ENCODE measurements around the gene ERBB2. TPM values are rescaled to one million over a fixed set of nuclear protein-coding genes. Genes with fewer than 3 reads are reported as not detected.

ERBB2 gene
- total and polyA plus RNA-seq, 2 of the 13 experiments (the other 11 are each of a cell fraction or from before 2014, with no cell fraction given) = 57.7 to 64.1 TPM

GRCh38 chr17:39701784-39702422 lies 2.0 kb downstream of the ERBB2 start (continued):
- no peak for TF ChIP-seq SMARCC2 (IDR thresholded peaks at IDR 0.05)
- TF ChIP-seq ZNF230 (CRISPR knock-in tag; IDR thresholded peaks at IDR 0.05) = no peak
- no peak for TF ChIP-seq FOXA3 (CRISPR knock-in tag; IDR thresholded peaks at IDR 0.05)
- TF ChIP-seq NONO (IDR thresholded peaks at IDR 0.05) = no peak
- TF ChIP-seq NONO (CRISPR knock-in tag; conservative IDR thresholded peaks at IDR 0.05) = no peak
- TF ChIP-seq SSRP1 (CRISPR knock-in tag; IDR thresholded peaks at IDR 0.05) = no peak
- TF ChIP-seq, protein P1, sequence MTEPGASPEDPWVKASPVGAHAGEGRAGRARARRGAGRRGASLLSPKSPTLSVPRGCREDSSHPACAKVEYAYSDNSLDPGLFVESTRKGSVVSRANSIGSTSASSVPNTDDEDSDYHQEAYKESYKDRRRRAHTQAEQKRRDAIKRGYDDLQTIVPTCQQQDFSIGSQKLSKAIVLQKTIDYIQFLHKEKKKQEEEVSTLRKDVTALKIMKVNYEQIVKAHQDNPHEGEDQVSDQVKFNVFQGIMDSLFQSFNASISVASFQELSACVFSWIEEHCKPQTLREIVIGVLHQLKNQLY (CRISPR knock-in tag; IDR thresholded peaks at IDR 0.05) = no peak
- TF ChIP-seq ZMYM3 (CRISPR knock-in tag; IDR thresholded peaks at IDR 0.05) = 0 out of 2 replicates have a peak, but pooled peaks have one; percentile 32
- no peak for TF ChIP-seq CCAR2 (optimal IDR thresholded peaks at IDR 0.05; ENCODE audit: low read depth, low read length)
- TF ChIP-seq HIVEP1 (CRISPR knock-in tag; IDR thresholded peaks at IDR 0.05) = peak; percentile 50; the same call in 1 of the 2 replicates
- peak; percentile 49; the same call in 1 of the 2 replicates for TF ChIP-seq SIN3A (IDR thresholded peaks at IDR 0.05; ENCODE audit: borderline replicate concordance, low read depth, low read length)
- 0 out of 2 replicates have a peak, but pooled peaks have one; percentile 57 for TF ChIP-seq MTF2 (CRISPR knock-in tag; IDR thresholded peaks at IDR 0.05; ENCODE audit: borderline replicate concordance)
- TF ChIP-seq, protein P2, sequence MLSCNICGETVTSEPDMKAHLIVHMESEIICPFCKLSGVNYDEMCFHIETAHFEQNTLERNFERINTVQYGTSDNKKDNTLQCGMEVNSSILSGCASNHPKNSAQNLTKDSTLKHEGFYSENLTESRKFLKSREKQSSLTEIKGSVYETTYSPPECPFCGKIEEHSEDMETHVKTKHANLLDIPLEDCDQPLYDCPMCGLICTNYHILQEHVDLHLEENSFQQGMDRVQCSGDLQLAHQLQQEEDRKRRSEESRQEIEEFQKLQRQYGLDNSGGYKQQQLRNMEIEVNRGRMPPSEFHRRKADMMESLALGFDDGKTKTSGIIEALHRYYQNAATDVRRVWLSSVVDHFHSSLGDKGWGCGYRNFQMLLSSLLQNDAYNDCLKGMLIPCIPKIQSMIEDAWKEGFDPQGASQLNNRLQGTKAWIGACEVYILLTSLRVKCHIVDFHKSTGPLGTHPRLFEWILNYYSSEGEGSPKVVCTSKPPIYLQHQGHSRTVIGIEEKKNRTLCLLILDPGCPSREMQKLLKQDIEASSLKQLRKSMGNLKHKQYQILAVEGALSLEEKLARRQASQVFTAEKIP (CRISPR knock-in tag; IDR thresholded peaks at IDR 0.05; ENCODE audit: borderline replicate concordance) = no peak
- TF ChIP-seq NRL (CRISPR knock-in tag; IDR thresholded peaks at IDR 0.05; ENCODE audit: borderline replicate concordance) = peak; percentile 24; the same call in 1 of the 2 replicates
- 0 out of 2 replicates have a peak, but pooled peaks have one; percentile 39 for TF ChIP-seq ZNF333 (CRISPR knock-in tag; IDR thresholded peaks at IDR 0.05; ENCODE audit: borderline replicate concordance)
- 0 out of 2 replicates have a peak, but pooled peaks have one; percentile 22 for TF ChIP-seq ZNF235 (CRISPR knock-in tag; IDR thresholded peaks at IDR 0.05; ENCODE audit: borderline replicate concordance)
- no peak for TF ChIP-seq POLR2AphosphoS2 (IDR thresholded peaks at IDR 0.05; ENCODE audit: low read depth, low read length)
- TF ChIP-seq, protein P3, sequence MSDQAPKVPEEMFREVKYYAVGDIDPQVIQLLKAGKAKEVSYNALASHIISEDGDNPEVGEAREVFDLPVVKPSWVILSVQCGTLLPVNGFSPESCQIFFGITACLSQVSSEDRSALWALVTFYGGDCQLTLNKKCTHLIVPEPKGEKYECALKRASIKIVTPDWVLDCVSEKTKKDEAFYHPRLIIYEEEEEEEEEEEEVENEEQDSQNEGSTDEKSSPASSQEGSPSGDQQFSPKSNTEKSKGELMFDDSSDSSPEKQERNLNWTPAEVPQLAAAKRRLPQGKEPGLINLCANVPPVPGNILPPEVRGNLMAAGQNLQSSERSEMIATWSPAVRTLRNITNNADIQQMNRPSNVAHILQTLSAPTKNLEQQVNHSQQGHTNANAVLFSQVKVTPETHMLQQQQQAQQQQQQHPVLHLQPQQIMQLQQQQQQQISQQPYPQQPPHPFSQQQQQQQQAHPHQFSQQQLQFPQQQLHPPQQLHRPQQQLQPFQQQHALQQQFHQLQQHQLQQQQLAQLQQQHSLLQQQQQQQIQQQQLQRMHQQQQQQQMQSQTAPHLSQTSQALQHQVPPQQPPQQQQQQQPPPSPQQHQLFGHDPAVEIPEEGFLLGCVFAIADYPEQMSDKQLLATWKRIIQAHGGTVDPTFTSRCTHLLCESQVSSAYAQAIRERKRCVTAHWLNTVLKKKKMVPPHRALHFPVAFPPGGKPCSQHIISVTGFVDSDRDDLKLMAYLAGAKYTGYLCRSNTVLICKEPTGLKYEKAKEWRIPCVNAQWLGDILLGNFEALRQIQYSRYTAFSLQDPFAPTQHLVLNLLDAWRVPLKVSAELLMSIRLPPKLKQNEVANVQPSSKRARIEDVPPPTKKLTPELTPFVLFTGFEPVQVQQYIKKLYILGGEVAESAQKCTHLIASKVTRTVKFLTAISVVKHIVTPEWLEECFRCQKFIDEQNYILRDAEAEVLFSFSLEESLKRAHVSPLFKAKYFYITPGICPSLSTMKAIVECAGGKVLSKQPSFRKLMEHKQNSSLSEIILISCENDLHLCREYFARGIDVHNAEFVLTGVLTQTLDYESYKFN (CRISPR knock-in tag; conservative IDR thresholded peaks at IDR 0.05) = 0 out of 2 replicates have a peak, but pooled peaks have one; percentile 7
- TF ChIP-seq TAF15 (IDR thresholded peaks at IDR 0.05; ENCODE audit: low read depth, low read length, poor library complexity, severe bottlenecking) = no peak
- peak; percentile 44; the same call in 1 of the 2 replicates for TF ChIP-seq ZMAT3 (CRISPR knock-in tag; conservative IDR thresholded peaks at IDR 0.05)
- TF ChIP-seq, protein P4, sequence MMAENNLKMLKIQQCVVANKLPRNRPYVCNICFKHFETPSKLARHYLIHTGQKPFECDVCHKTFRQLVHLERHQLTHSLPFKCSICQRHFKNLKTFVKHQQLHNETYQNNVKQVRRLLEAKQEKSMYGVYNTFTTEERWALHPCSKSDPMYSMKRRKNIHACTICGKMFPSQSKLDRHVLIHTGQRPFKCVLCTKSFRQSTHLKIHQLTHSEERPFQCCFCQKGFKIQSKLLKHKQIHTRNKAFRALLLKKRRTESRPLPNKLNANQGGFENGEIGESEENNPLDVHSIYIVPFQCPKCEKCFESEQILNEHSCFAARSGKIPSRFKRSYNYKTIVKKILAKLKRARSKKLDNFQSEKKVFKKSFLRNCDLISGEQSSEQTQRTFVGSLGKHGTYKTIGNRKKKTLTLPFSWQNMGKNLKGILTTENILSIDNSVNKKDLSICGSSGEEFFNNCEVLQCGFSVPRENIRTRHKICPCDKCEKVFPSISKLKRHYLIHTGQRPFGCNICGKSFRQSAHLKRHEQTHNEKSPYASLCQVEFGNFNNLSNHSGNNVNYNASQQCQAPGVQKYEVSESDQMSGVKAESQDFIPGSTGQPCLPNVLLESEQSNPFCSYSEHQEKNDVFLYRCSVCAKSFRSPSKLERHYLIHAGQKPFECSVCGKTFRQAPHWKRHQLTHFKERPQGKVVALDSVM (CRISPR knock-in tag; IDR thresholded peaks at IDR 0.05) = peak; percentile 96
- TF ChIP-seq ZNF572 (CRISPR knock-in tag; IDR thresholded peaks at IDR 0.05) = 0 out of 2 replicates have a peak, but pooled peaks have one; percentile 49
- no peak for TF ChIP-seq ISX (CRISPR knock-in tag; conservative IDR thresholded peaks at IDR 0.05)
